ENCODE results near the gene ITGA11. TPM values are rescaled to one million over a fixed set of nuclear protein-coding genes. Genes with fewer than 3 reads are reported as not detected.

The ITGA11 gene
- total RNA-seq, 1 donor from 2014 or later, result 0.22 TPM

GRCh38 chr15:68431037-68431791, 749 bp downstream of the ITGA11 start:
- peaks cover 2% of the 10 kb centered on the region for H3K9me3 Mint-ChIP-seq (ENCODE audit: unreplicated experiment)
- H3K4me3 Mint-ChIP-seq (ENCODE audit: unreplicated experiment), result peak overlapping the region; percentile 79
- H3K4me1 Mint-ChIP-seq (ENCODE audit: low read depth, unreplicated experiment), result no peaks in the 10 kb centered on the region
- no peak for TF ChIP-seq CTCF (IDR thresholded peaks at IDR 0.05; ENCODE audit: partially characterized antibody, unreplicated experiment)
- H3K27me3 Mint-ChIP-seq (ENCODE audit: unreplicated experiment), result peaks cover 16% of the 10 kb centered on the region
- DNase-seq, result peak; percentile 35
- H3K27ac Mint-ChIP-seq (ENCODE audit: unreplicated experiment), result no peak overlapping the region
- H3K36me3 Mint-ChIP-seq (ENCODE audit: unreplicated experiment), result peaks cover 5% of the 10 kb centered on the region

- DNase-seq, result no peak
- TF ChIP-seq CTCF (IDR thresholded peaks at IDR 0.05; ENCODE audit: partially characterized antibody, unreplicated experiment), result no peak
- Mint-ChIP-seq H3K27ac (ENCODE audit: unreplicated experiment) (no peak overlapping the region), H3K36me3 (ENCODE audit: unreplicated experiment) (peaks cover 5% of the 10 kb centered on the region), H3K27me3 (ENCODE audit: unreplicated experiment) (peaks cover 18% of the 10 kb centered on the region), H3K4me1 (ENCODE audit: low read depth, unreplicated experiment) (no peaks in the 10 kb centered on the region), H3K4me3 (ENCODE audit: unreplicated experiment) (no peak overlapping the region), H3K9me3 (ENCODE audit: unreplicated experiment) (peaks cover 2% of the 10 kb centered on the region)
Observed at GRCh38 chr15:68430471-68431036, 1.4 kb downstream of the ITGA11 start.

GRCh38 chr15:68429691-68430470, 2.1 kb downstream of the ITGA11 start:
- Mint-ChIP-seq H3K9me3 (ENCODE audit: unreplicated experiment) (peaks cover 2% of the 10 kb centered on the region), H3K36me3 (ENCODE audit: unreplicated experiment) (peaks cover 5% of the 10 kb centered on the region), H3K27me3 (ENCODE audit: unreplicated experiment) (peaks cover 18% of the 10 kb centered on the region), H3K4me1 (ENCODE audit: low read depth, unreplicated experiment) (no peaks in the 10 kb centered on the region), H3K4me3 (ENCODE audit: unreplicated experiment) (no peak overlapping the region), H3K27ac (ENCODE audit: unreplicated experiment) (no peak overlapping the region)
- TF ChIP-seq CTCF (IDR thresholded peaks at IDR 0.05; ENCODE audit: partially characterized antibody, unreplicated experiment), result no peak
- DNase-seq, result no peak

GRCh38 chr15:68428431-68428940, 3.5 kb downstream of the ITGA11 start:
- Mint-ChIP-seq H3K27me3 (ENCODE audit: unreplicated experiment) (peaks cover 20% of the 10 kb centered on the region), H3K36me3 (ENCODE audit: unreplicated experiment) (peaks cover 5% of the 10 kb centered on the region), H3K27ac (ENCODE audit: unreplicated experiment) (no peak overlapping the region), H3K4me3 (ENCODE audit: unreplicated experiment) (no peak overlapping the region), H3K4me1 (ENCODE audit: low read depth, unreplicated experiment) (no peaks in the 10 kb centered on the region), H3K9me3 (ENCODE audit: unreplicated experiment) (peaks cover 2% of the 10 kb centered on the region)
- DNase-seq, result no peak
- TF ChIP-seq CTCF (IDR thresholded peaks at IDR 0.05; ENCODE audit: partially characterized antibody, unreplicated experiment), result no peak
